ENCODE measurements around the gene BRAT1. TPM values are rescaled to one million over a fixed set of nuclear protein-coding genes. Genes with fewer than 3 reads are reported as not detected.
A peak's percentile ranks its signal among the peaks of the same experiment; 100 is the strongest.

Gene BRAT1
- total RNA-seq, 6 experiments from 2014 or later: 11.1 to 25.9 (median 14.8) TPM

DNA sequence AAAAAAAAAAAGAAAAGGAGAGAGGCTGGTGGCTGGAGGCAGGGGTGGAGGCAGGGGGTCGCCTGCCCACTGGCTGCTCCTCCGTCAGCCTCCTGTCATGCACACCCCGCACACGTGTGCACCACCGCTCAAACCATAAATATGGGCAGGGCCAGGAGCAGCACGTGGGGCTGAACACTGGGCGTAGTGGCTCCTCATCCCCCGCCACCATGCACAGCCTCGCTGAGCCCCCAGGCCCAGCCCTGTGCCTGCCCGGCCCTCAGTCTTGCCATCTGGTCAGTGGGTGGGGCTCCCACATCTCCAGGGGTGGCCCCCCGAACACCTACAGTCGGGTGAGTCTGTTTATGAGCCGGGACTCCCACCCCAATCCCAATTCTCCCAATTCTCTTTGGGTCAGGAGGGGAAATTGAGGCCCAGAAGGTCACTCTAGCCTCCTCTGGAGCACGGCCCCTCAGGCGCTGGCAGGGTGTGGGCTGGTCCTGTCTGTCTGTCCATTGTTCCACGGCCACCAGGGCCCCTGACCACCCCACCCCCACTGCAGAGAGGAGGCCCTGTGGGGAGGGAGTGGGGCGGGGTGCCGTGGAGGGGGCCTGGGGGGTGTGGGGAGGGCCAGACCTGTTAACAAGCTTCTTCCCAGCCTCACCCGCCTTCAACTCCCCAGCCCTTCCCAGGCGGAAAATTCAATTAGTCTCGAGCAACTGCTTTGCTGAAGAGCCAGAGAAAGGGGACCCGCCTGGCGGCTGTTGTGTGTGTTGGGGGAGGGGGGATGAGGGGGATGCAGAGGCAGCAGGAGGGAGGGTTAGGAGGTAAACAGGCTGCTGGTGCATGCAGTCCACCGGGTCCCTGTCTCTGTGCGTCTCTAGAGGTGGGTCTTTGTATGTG lies 59.7 kb downstream of the BRAT1 start:
- H3K4me1 ChIP-seq: no peaks in the 10 kb centered on the region
- 61% methylated on average over 15 of the region's 25 CpGs for WGBS (ENCODE audit: insufficient coverage, low coverage, low lambda C conversion rate, missing lambda C conversion rate)
- TF ChIP-seq, protein P1, sequence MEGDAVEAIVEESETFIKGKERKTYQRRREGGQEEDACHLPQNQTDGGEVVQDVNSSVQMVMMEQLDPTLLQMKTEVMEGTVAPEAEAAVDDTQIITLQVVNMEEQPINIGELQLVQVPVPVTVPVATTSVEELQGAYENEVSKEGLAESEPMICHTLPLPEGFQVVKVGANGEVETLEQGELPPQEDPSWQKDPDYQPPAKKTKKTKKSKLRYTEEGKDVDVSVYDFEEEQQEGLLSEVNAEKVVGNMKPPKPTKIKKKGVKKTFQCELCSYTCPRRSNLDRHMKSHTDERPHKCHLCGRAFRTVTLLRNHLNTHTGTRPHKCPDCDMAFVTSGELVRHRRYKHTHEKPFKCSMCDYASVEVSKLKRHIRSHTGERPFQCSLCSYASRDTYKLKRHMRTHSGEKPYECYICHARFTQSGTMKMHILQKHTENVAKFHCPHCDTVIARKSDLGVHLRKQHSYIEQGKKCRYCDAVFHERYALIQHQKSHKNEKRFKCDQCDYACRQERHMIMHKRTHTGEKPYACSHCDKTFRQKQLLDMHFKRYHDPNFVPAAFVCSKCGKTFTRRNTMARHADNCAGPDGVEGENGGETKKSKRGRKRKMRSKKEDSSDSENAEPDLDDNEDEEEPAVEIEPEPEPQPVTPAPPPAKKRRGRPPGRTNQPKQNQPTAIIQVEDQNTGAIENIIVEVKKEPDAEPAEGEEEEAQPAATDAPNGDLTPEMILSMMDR (IDR thresholded peaks at IDR 0.05): no peak
- TF ChIP-seq POLR2A (IDR thresholded peaks at IDR 0.05): no peak
- H3K36me3 ChIP-seq: no peaks in the 10 kb centered on the region
- H3K27me3 ChIP-seq: no peaks in the 10 kb centered on the region
- intact Hi-C loops (cut with DNase I): no loop called here
- ATAC-seq: no peak
- DNase-seq: no peak
- no peak overlapping the region for H3K4me3 ChIP-seq
- H3K9me3 ChIP-seq: no peaks in the 10 kb centered on the region
- H3K27ac ChIP-seq: no peak overlapping the region

DNA sequence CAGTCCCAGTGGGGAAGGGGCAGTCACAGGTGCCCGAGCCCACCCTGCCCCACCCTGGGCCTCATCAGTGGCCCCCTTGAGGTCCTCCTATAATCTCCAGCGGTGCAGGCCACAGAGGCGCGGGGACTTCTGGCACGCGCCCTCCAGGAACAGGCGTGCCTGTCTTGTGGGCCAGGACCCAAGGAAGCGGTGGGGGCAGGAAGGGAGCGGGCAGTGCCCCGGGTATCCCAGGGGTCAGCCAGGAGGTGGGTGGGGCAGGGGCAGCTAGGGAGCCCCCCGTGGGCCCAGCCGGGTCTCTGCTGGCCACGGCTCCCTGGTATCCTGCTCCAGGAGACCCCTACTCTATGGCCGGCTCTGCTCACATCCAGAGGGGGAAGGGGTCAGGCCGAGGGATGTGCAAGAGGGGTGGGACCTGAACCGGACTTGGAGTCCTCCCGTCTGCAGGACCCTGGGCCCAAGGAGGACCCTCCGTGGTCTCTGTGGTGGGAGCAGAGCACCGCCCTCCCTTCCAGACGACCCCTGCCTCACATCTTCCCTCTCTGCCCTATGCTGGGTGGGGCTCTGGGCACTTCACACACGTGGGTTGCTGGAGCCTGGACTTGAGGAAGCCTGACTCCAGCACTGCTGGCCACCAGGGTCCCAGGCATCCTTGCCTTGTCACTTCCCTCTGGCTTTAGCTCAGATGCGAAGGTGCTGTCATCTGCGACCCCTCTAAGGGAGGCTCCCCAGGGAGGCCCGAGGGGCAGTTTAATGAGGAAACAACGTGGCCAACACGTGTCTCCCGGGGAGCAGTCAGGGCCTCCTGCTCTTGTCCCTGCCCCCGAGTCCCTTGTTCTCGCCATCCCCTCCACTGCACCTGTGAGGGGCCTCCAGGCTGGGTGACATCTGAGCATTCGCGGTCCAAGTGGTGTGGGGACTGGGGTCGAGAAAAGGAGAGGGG lies 60.9 kb downstream of the BRAT1 start:
- intact Hi-C loops (cut with DNase I): no loop called here
- Histone ChIP-seq H3K27me3 (no peaks in the 10 kb centered on the region), H3K9me3 (no peaks in the 10 kb centered on the region), H3K36me3 (no peaks in the 10 kb centered on the region), H3K4me1 (no peaks in the 10 kb centered on the region), H3K27ac (no peak overlapping the region), H3K4me3 (no peak overlapping the region)
- WGBS (ENCODE audit: insufficient coverage, low coverage, low lambda C conversion rate, missing lambda C conversion rate): 50% methylated on average over 5 of the region's 32 CpGs
- no peak for DNase-seq
- TF ChIP-seq POLR2A (IDR thresholded peaks at IDR 0.05): no peak
- TF ChIP-seq, protein P1 (IDR thresholded peaks at IDR 0.05): no peak
- peak in 1 of 4 donors; percentile 8 for ATAC-seq

DNA sequence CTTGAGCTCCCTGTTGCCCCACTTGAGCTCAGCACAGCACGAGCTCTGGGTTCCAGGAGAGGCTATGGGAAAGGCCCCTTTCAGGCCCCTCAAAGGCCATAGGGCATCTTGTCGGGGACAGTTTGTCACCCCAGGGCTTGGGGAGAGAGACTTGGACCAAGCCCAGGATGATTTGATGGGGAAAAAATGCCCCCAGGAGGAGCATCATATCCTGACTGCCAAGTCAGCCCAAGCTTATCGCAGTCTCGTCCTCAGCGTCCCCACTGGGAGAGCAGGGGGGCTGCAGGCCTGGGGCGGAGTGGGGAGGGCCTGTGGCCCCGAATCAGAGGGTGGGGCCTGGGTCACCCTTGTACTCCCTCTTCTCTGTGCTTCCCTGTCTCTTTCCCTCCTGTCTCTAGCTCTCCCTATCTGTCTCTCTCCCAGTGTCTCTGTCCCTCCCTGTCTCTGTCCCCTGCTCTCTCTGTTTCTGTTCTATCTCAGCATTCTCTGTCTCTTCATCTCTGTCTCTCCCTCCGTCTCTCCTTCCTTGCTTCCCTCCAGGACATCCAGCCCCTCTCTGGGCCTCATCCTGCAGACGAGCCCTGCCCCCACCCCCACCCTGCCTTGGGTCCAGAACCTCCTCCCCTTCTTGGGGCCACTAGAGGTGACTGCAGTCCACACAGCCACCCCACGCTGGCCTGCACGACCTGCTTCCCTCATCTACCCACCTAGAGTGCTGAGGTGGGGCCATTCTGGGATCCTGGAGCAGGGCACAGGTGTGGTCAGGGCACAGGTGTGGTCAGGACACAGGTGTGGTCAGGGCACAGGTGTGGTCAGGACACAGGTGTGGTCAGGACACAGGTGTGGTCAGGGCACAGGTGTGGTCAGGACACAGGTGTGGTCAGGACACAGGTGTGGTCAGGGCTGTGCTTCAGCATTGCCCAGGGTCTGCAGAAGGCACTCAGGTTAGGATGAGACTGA lies 61.8 kb downstream of the BRAT1 start:
- TF ChIP-seq POLR2A (IDR thresholded peaks at IDR 0.05): no peak
- TF ChIP-seq, protein P1 (IDR thresholded peaks at IDR 0.05): no peak
- no peaks in the 10 kb centered on the region for H3K27me3 ChIP-seq
- no peaks in the 10 kb centered on the region for H3K36me3 ChIP-seq
- no peak overlapping the region for H3K27ac ChIP-seq
- ATAC-seq: peak in 2 of 4 donors; percentile 11 to 51
- WGBS (ENCODE audit: insufficient coverage, low coverage, low lambda C conversion rate, missing lambda C conversion rate): 0% methylated on average over 1 of the region's 11 CpGs
- DNase-seq: no peak
- no peaks in the 10 kb centered on the region for H3K4me1 ChIP-seq
- intact Hi-C loops (cut with DNase I): no loop called here
- H3K9me3 ChIP-seq: no peaks in the 10 kb centered on the region
- H3K4me3 ChIP-seq: no peak overlapping the region

DNA sequence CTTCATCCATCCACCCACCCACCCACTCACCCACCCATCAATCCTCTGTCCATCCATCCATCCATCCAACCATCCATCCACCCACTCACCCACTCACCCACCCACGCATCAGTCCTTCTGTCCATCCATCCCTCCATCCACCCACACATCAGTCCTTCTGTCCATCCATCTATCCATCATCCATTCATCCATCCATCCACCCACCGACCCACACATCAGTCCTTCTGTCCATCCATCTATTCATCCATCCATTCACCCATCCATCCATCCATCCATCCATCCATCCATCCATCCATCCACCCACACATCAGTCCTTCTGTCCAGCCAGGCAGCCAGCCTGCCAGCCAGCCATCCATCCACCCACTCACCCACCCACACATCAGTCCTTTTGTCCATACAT lies 63.3 kb downstream of the BRAT1 start:
- DNase-seq (no peak), ATAC-seq (no peak)
- Histone ChIP-seq H3K27ac (no peak overlapping the region), H3K27me3 (no peaks in the 10 kb centered on the region), H3K4me3 (no peak overlapping the region), H3K4me1 (no peaks in the 10 kb centered on the region), H3K9me3 (no peaks in the 10 kb centered on the region), H3K36me3 (no peaks in the 10 kb centered on the region)
- WGBS (ENCODE audit: insufficient coverage, low coverage, low lambda C conversion rate, missing lambda C conversion rate): 82% methylated on average over 2 of the region's 2 CpGs
- TF ChIP-seq, protein P1 (IDR thresholded peaks at IDR 0.05): no peak
- no peak for TF ChIP-seq POLR2A (IDR thresholded peaks at IDR 0.05)
- intact Hi-C loops (cut with DNase I): no loop called here
